Tibial nerve (tissue), 4 donors: ENCODE data around the gene IFNGR1.

Experiments
- EP300 ChIP-seq, 2 donors: sonication (generic); formaldehyde crosslinking; IDR thresholded peaks; one replicate each; pipeline ENCODE4 v1.6.1; 2017; ENCODE audit warnings: antibody characterized with exemption in 2 of 2, mild to moderate bottlenecking in 1 of 2
- POLR2A ChIP-seq, 2 donors: fragments of 450-650 bp; IDR thresholded peaks; one replicate each; pipeline ENCODE4 v1.6.1; 2017; ENCODE audit warnings: antibody characterized with exemption in 2 of 2, mild to moderate bottlenecking in 2 of 2, moderate library complexity in 2 of 2
- TF ChIP-seq, protein P1 (sequence below), 5 experiments: fragments of 200-600 bp in 3 of 5; fragments of 450-650 bp in 2 of 5; sonication (generic) in 3 of 5; IDR thresholded peaks; one replicate each; pipeline ENCODE4 v1.5.1; 2016 to 2019; ENCODE audit warnings: antibody characterized with exemption in 5 of 5, mild to moderate bottlenecking in 3 of 5, moderate library complexity in 2 of 5

DNA sequence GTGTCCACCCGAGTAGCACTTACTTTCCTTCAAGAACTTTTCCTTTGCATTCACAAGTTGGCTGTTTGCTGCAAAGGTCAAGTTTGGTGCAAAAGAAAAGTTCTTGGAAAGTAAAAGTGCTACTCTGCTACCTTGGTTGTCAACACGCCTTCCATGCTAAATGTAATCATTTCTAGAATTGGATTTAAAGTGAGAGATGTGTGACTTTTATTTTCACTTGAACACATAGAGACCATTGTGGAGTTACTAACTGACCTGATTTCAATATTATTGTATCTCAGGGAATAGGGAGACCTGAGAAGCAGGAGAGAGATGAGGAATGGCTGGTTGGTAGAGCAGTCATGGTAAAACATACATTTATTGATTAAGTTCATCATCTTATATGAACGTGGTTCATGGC is 49.7 kb upstream of the IFNGR1 start:
- TF ChIP-seq POLR2A (IDR thresholded peaks at IDR 0.05) (no peak), EP300 (IDR thresholded peaks at IDR 0.05) (no peak)
- TF ChIP-seq, protein P1, sequence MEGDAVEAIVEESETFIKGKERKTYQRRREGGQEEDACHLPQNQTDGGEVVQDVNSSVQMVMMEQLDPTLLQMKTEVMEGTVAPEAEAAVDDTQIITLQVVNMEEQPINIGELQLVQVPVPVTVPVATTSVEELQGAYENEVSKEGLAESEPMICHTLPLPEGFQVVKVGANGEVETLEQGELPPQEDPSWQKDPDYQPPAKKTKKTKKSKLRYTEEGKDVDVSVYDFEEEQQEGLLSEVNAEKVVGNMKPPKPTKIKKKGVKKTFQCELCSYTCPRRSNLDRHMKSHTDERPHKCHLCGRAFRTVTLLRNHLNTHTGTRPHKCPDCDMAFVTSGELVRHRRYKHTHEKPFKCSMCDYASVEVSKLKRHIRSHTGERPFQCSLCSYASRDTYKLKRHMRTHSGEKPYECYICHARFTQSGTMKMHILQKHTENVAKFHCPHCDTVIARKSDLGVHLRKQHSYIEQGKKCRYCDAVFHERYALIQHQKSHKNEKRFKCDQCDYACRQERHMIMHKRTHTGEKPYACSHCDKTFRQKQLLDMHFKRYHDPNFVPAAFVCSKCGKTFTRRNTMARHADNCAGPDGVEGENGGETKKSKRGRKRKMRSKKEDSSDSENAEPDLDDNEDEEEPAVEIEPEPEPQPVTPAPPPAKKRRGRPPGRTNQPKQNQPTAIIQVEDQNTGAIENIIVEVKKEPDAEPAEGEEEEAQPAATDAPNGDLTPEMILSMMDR (IDR thresholded peaks at IDR 0.05), result no peak
